HT1080 (cell line): ENCODE data around the gene MED13. TPM values are rescaled to one million over a fixed set of nuclear protein-coding genes. Genes with fewer than 3 reads are reported as not detected.
A peak's percentile ranks its signal among the peaks of the same experiment; 100 is the strongest.
"Not testable (repeated sequence)": the region's sequence is repeated elsewhere in the genome, so short reads cannot be mapped to it uniquely, and the experiment has no call there.

Experiments used
- DNase-seq: peaks from one replicate; pipeline ENCODE4 v3.0.0-alpha.2; 2015; ENCODE audit warnings: low read depth
- total RNA-seq: library from RNA; depleted of rRNA; stranded (reverse); fragments of >200 nt; shearing (Covaris generic); gene quantifications from 2 replicates; pipeline ENCODE4 v1.2.3, GENCODE V29; 2014

MED13 gene
- total RNA-seq, 1 experiment from 2014 or later, result 23.6 TPM

- no peak for DNase-seq
Measured at GRCh38 chr17:61997664-61998063, 67.4 kb downstream of the MED13 start.

- no peak for DNase-seq
Measured at GRCh38 chr17:61996916-61997605, 68.0 kb downstream of the MED13 start.

- DNase-seq, result no peak
Measured at GRCh38 chr17:61989509-61989908, 75.6 kb downstream of the MED13 start.

- no peak for DNase-seq
Measured at GRCh38 chr17:61986898-61987297, 78.2 kb downstream of the MED13 start.

GRCh38 chr17:61984821-61985220 lies 80.3 kb downstream of the MED13 start:
- no peak for DNase-seq

- no peak for DNase-seq
Measured at GRCh38 chr17:61981323-61981722, 83.8 kb downstream of the MED13 start.

- no peak for DNase-seq
Measured at GRCh38 chr17:61980535-61980934, 84.5 kb downstream of the MED13 start.

GRCh38 chr17:61974115-61974514 lies 91.0 kb downstream of the MED13 start:
- DNase-seq, result no peak

- DNase-seq, result no peak
Measured at GRCh38 chr17:61972311-61972710, 92.8 kb downstream of the MED13 start.

- no peak for DNase-seq
Measured at GRCh38 chr17:61970030-61970429, 95.0 kb downstream of the MED13 start.

GRCh38 chr17:61968757-61969156 lies 96.3 kb downstream of the MED13 start:
- DNase-seq, result no peak

GRCh38 chr17:61967729-61968128 lies 97.3 kb downstream of the MED13 start:
- DNase-seq, result no peak

GRCh38 chr17:61966191-61966590 lies 98.9 kb downstream of the MED13 start:
- DNase-seq, result no peak

GRCh38 chr17:61955619-61956018 lies 109.5 kb downstream of the MED13 start:
- DNase-seq, result no peak

GRCh38 chr17:61947367-61948078 lies 117.6 kb downstream of the MED13 start:
- no peak for DNase-seq

GRCh38 chr17:61946359-61946758 lies 118.7 kb downstream of the MED13 start:
- DNase-seq, result no peak

GRCh38 chr17:61943117-61943516 lies 122.0 kb downstream of the MED13 start:
- DNase-seq, result no peak

GRCh38 chr17:61942085-61942484 lies 123.0 kb downstream of the MED13 start:
- DNase-seq, result no peak

GRCh38 chr17:61928101-61928436 lies 137.0 kb downstream of the MED13 start:
- DNase-seq, result no peak

- peak; percentile 93 for DNase-seq
Measured at GRCh38 chr17:61927208-61928100, 137.6 kb downstream of the MED13 start, which contains the start of gene INTS2. INTS2 (minus strand) TSS chr17:61927982; CDS start chr17:61926644, 1,338 bp downstream.

- no peak for DNase-seq
Measured at GRCh38 chr17:61926826-61927207, 138.3 kb downstream of the MED13 start.

- DNase-seq, result not testable (repeated sequence)
Measured at GRCh38 chr17:61915162-61915561, 149.9 kb downstream of the MED13 start.
